Activated naive CD4-positive, alpha-beta T cell treated with anti-CD3 and anti-CD28 coated beads, Interleukin-2, amount 50 U/mL, for 72 hours (primary cell): ENCODE measurements around the gene TUBB6. TPM values are rescaled to one million over a fixed set of nuclear protein-coding genes. Genes with fewer than 3 reads are reported as not detected.

ENCODE experiments used
- ATAC-seq, 2 donors: fragments of 150-1000 bp; cut with Tn5 transposase; 2 replicates each; pipeline ENCODE4 v1.10.0; 2021; ENCODE audit warnings: mild to moderate bottlenecking in 2 of 2, moderate library complexity in 2 of 2
- DNase-seq, 2 donors: peaks; one replicate each; pipeline ENCODE4 v3.0.0; 2021 to 2022; ENCODE audit warnings: low spot score in 2 of 2
- H3K27ac Mint-ChIP-seq, 2 donors: one replicate each; pipeline ENCODE4 v1.8.0; 2022; ENCODE audit warnings: mild to moderate bottlenecking in 2 of 2, mixed read lengths in 2 of 2
- H3K36me3 Mint-ChIP-seq, 2 donors: one replicate each; pipeline ENCODE4 v1.8.0; 2022; ENCODE audit warnings: mixed read lengths in 2 of 2
- H3K9me3 Mint-ChIP-seq, 2 donors: one replicate each; pipeline ENCODE4 v1.8.0; 2022; ENCODE audit warnings: mixed read lengths in 2 of 2
- total RNA-seq, 2 donors: library from RNA; stranded (reverse); gene quantifications; one replicate each; pipeline ENCODE4 v1.2.3, GENCODE V29; 2022

TUBB6 gene
- total RNA-seq, 2 donors from 2014 or later: 8.0 to 16.7 TPM

DNA sequence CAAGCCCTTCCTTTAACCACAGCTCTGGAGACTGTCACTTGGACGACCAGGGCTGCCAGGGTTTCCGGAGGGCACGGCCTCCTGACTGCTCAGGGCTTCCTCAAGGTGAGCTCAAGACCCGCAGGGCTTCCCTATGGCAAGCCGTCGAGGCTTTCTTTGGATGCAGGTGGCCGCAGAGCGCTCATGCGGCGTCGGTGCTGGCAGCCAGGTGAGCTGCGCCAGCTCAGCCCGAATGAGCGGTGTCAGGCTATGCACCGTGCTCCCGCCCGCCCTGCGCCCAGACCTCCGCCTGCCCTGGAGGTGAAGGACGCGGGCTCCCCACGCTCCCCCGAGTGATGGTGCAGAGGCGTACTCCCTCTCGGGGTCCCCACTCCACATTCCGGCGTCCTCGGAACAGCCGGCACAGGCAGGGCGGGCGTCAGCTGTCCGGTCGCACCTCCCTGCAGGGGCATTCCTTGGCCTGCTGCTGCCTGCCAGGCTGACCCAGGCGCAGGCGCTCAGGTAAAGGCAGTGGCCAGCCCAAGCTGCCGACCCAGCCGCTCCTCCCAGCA lies 20.8 kb upstream of the TUBB6 start:
- no peak for ATAC-seq
- no peak overlapping the region for H3K27ac Mint-ChIP-seq
- H3K9me3 Mint-ChIP-seq: no peaks in the 10 kb centered on the region
- no peak for DNase-seq
- no peaks in the 10 kb centered on the region for H3K36me3 Mint-ChIP-seq

DNA sequence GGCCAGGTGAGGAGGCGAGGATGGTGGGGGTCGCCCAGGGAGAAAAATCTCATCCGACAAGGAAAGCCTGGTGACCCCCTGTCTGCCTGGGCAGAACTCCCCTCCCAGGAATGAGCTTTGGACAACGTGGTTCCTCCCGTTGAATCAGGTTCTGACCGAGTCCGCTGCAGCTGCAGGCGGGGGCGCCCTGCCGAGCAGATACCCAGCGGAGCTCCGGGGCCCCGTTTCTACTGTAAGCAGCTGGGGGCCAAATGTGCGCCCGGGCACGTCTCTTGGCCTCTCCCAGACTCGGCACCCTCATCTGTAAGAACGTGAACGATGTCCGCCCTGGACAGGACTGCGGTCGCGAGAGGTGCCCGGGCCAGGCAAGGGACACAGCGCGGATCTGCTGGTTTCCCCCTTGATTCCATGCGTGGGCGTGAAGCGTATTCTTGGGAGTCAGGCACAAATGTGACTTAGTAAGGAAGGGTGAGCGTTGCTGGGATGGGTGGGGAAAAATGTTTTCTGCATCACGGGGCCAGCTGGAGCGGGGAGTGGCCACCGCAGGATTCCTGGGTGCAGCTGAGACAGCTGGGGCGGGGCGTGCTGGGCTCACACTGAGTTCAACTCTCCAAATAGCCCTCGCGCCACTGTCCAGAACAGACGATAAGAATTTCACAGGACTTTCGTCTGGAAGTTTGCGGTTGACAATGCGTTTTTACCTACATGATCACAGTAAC lies 20.2 kb upstream of the TUBB6 start:
- Mint-ChIP-seq H3K27ac (no peak overlapping the region), H3K9me3 (no peaks in the 10 kb centered on the region), H3K36me3 (no peaks in the 10 kb centered on the region)
- ATAC-seq: peak in 1 of 2 donors; percentile 38
- no peak for DNase-seq

DNA sequence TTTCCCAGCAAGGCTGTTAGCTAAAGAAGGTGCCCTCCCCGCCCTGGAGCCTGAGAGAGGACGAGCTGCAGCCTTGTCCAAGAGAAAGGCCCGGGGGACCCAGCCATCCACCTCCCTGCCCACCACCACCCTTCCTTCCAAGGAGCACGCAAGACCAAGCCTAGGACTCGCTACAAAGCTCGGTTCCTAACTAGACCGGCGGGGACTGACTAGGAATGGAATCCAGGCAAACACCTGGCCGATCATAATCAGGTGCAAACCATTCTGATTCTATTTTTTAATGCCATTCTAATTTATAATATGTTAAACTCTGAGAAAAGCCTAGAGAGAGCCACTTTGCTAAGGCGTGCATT lies 19.7 kb upstream of the TUBB6 start:
- Mint-ChIP-seq H3K27ac (no peak overlapping the region), H3K36me3 (no peaks in the 10 kb centered on the region), H3K9me3 (no peaks in the 10 kb centered on the region)
- ATAC-seq (no peak), DNase-seq (no peak)

DNA sequence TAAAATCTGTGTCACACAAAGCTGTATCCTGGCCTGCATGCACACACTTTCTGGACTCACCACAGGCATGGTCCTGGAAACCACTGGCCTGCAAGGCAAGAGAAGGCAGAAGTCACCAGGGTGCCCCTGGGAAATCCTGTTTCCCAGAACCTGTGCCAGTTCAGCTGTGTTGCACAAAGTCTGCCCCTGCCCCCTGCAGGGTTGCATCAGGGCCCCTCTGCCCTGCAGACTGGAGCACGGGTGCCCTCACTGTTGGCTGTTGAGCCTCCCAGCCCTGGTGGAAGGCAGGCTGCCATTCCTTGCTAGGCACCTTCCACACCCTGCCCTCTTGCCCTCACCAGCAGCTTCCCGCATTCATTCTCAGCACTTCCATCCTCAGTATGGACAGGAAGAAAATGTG lies 18.0 kb upstream of the TUBB6 start:
- Mint-ChIP-seq H3K27ac (no peak overlapping the region), H3K9me3 (no peaks in the 10 kb centered on the region), H3K36me3 (no peaks in the 10 kb centered on the region)
- ATAC-seq: no peak
- DNase-seq: no peak

DNA sequence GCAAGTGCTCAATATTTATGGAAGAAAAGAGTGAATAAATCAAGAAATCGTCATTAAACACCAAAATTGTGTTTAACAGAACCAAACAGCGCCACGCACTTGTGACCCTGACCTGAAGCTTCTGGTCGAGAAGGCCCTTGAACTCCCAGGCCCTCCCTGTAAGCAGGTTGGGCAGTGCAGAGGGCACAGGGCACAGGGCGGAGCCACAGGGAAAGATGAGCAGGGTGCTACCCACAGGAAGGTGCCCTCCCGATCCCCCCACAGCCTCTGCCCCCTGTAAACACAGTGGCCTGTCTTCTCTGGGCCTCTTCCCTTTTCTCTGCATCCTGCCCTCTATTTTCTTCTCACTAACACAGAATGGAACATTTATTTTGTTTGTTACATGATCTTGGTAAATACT lies 16.9 kb upstream of the TUBB6 start:
- DNase-seq (no peak), ATAC-seq (no peak)
- Mint-ChIP-seq H3K27ac (no peak overlapping the region), H3K9me3 (no peaks in the 10 kb centered on the region), H3K36me3 (no peaks in the 10 kb centered on the region)

- Mint-ChIP-seq H3K9me3 (no peaks in the 10 kb centered on the region), H3K27ac (no peak overlapping the region)
- ATAC-seq: no peak
Observed at GRCh38 chr18:12291690-12292089, 16.4 kb upstream of the TUBB6 start.

GRCh38 chr18:12293831-12294230 lies 14.2 kb upstream of the TUBB6 start:
- Mint-ChIP-seq H3K9me3 (no peaks in the 10 kb centered on the region), H3K27ac (no peak overlapping the region), H3K36me3 (no peaks in the 10 kb centered on the region)
- DNase-seq (no peak), ATAC-seq (no peak)

More at GRCh38 chr18:12291690-12292089, 16.4 kb upstream of the TUBB6 start:
- no peaks in the 10 kb centered on the region for H3K36me3 Mint-ChIP-seq
- no peak for DNase-seq

- no peaks in the 10 kb centered on the region for H3K9me3 Mint-ChIP-seq
- ATAC-seq: no peak
- no peak for DNase-seq
- no peaks in the 10 kb centered on the region for H3K36me3 Mint-ChIP-seq
- no peak overlapping the region for H3K27ac Mint-ChIP-seq
Observed at GRCh38 chr18:12295389-12296086, 12.5 kb upstream of the TUBB6 start.

DNA sequence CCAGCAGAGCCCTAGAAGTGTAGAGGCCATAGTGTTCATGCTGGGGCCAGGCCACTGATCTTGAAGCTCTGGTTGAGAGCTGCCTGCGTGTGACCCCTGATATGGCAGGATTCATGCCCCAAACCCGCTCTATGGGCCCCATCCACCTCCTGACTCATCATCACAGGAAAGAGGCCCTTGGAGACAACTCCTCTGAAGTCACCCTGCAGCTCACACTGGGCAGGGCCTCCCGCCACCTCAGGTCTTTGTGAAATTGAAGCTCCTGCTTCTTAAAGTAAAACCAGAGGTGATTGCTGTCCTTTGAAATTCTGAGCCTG lies 12.0 kb upstream of the TUBB6 start:
- Mint-ChIP-seq H3K36me3 (no peaks in the 10 kb centered on the region), H3K9me3 (no peaks in the 10 kb centered on the region), H3K27ac (no peak overlapping the region)
- DNase-seq (no peak), ATAC-seq (peak in 1 of 2 donors; percentile 38)

DNA sequence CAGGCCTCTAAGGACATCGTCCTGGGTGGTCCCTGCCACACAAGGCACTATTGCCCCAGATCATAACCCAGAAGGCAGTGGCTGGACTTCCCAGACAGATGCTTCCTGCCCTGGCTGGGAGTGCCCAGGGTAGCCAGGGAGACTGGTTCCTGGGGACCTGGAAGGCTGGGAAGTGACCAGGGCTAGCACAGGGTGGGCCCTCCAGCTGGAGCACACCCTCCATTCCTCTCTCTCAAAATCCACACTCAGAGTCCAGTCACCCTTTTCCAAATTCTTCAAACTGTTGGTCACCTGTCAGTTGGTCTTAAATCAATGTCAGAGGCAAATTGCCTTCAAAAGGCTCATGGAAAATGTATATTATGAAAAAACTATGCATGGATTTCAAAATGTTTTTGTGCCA lies 11.6 kb upstream of the TUBB6 start:
- Mint-ChIP-seq H3K9me3 (no peaks in the 10 kb centered on the region), H3K36me3 (no peaks in the 10 kb centered on the region), H3K27ac (no peak overlapping the region)
- ATAC-seq (no peak), DNase-seq (no peak)

GRCh38 chr18:12299862-12300261 lies 8.2 kb upstream of the TUBB6 start:
- Mint-ChIP-seq H3K9me3 (no peaks in the 10 kb centered on the region), H3K27ac (no peak overlapping the region), H3K36me3 (no peaks in the 10 kb centered on the region)
- ATAC-seq (no peak), DNase-seq (no peak)

DNA sequence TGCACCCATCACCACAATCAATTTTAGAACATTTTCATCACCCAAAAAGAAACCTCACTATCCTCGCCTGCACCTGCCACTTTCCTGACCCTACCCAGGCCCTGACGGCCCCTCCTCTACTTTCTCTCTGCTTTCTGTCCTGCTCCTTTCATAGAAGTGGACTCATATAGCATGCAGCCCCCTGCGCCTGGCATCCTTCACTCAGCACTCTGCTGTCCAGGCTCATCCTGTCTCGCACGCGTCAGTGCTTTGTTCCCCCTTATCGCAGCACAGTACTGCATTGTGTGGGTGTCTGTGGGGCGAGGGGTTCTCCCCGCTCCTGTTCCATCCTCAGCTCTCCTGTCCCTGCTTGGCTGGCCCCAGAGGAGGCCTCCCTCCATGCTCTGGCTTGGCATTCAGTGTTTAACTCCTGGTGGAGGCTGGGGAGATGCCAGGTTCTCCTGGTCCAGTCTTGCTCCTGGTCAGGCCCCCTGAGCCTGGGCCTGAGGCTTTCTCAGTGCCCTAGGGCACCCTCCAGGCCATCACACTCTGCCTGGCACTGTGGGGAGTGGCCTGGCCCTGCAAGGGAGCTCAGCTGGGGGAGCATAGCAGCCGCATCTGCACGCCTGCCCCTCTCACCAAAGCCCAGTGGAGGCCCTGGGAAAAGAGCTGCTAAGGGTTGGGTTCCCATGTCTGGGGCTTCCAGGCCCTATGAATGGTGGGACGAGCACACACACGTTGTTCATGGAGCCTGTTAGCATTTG lies 6.6 kb upstream of the TUBB6 start:
- no peak for ATAC-seq
- Mint-ChIP-seq H3K36me3 (no peaks in the 10 kb centered on the region), H3K27ac (peak overlapping the region in 1 of 2 donors; percentile 37)

GRCh38 chr18:12302391-12303147 lies 5.5 kb upstream of the TUBB6 start:
- Mint-ChIP-seq H3K36me3 (peaks cover 4% of the 10 kb centered on the region in 2 donors), H3K27ac (no peak overlapping the region), H3K9me3 (no peaks in the 10 kb centered on the region)
- no peak for ATAC-seq
- DNase-seq: no peak

More for the DNA sequence above, 6.6 kb upstream of the TUBB6 start:
- H3K9me3 Mint-ChIP-seq: no peaks in the 10 kb centered on the region
- no peak for DNase-seq

- ATAC-seq (no peak), DNase-seq (no peak)
- peaks cover 8% of the 10 kb centered on the region in 2 donors for H3K36me3 Mint-ChIP-seq
- no peak overlapping the region for H3K27ac Mint-ChIP-seq
- peaks cover 0 to 2% of the 10 kb centered on the region in 2 donors for H3K9me3 Mint-ChIP-seq
Observed at GRCh38 chr18:12304351-12305210, 3.5 kb upstream of the TUBB6 start.

DNA sequence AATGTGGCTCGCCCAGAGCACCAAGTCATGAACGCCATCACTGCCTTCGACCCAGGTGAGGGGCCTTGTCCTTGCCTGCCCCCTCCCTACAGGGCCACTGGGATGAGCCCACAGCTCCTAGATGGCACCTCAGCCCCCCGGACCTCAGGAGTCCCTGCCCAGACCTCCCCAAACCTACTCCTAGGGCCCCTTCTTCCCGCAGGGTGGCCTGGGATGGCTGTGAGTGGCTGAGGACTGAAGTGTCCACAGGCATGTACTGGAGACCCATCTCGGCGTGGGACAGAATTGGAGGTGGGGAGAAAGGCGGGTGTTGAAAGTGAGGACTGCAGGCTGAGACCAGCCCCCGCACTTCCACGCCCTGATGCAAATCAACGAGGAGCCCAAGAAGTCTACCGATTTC lies 2.8 kb upstream of the TUBB6 start:
- Mint-ChIP-seq H3K36me3 (peaks cover 10 to 11% of the 10 kb centered on the region in 2 donors), H3K9me3 (peaks cover 0 to 4% of the 10 kb centered on the region in 2 donors), H3K27ac (no peak overlapping the region)
- DNase-seq (no peak), ATAC-seq (no peak)
